Mesothelial cell of epicardium (in vitro differentiated cells): Measurements from ENCODE around the gene ISCU. TPM values are rescaled to one million over a fixed set of nuclear protein-coding genes. Genes with fewer than 3 reads are reported as not detected.

Source experiments
- DNase-seq, 2 experiments: peaks; one replicate each; pipeline ENCODE4 v3.0.0; 2021; ENCODE audit warnings: low spot score in 2 of 2; ENCODE audit not compliant: unreplicated experiment in 2 of 2
- H3K27ac Mint-ChIP-seq: 2 replicates; pipeline ENCODE4 v1.8.0; 2021; ENCODE audit warnings: mixed read lengths
- H3K27me3 Mint-ChIP-seq: 2 replicates; pipeline ENCODE4 v1.8.0; 2021; ENCODE audit warnings: low read depth, mixed read lengths
- H3K36me3 Mint-ChIP-seq: 2 replicates; pipeline ENCODE4 v1.8.0; 2021; ENCODE audit warnings: mixed read lengths
- H3K4me1 Mint-ChIP-seq: 2 replicates; pipeline ENCODE4 v1.8.0; 2021; ENCODE audit warnings: mixed read lengths
- H3K4me3 Mint-ChIP-seq: 2 replicates; pipeline ENCODE4 v1.8.0; 2021; ENCODE audit warnings: mild to moderate bottlenecking, moderate library complexity, mixed read lengths
- H3K9me3 Mint-ChIP-seq: 2 replicates; pipeline ENCODE4 v1.8.0; 2021; ENCODE audit warnings: mixed read lengths
- CTCF ChIP-seq: fragments of 200-600 bp; sonication (generic); IDR thresholded peaks from one replicate; pipeline ENCODE4 v1.5.0; 2021; ENCODE audit warnings: antibody characterized with exemption; ENCODE audit not compliant: unreplicated experiment
- total RNA-seq: library from RNA; stranded (reverse); gene quantifications from 3 replicates; pipeline ENCODE4 v1.2.1, GENCODE V29; 2021

Gene ISCU
- total RNA-seq, 1 donor from 2014 or later, result 64.9 TPM

DNA sequence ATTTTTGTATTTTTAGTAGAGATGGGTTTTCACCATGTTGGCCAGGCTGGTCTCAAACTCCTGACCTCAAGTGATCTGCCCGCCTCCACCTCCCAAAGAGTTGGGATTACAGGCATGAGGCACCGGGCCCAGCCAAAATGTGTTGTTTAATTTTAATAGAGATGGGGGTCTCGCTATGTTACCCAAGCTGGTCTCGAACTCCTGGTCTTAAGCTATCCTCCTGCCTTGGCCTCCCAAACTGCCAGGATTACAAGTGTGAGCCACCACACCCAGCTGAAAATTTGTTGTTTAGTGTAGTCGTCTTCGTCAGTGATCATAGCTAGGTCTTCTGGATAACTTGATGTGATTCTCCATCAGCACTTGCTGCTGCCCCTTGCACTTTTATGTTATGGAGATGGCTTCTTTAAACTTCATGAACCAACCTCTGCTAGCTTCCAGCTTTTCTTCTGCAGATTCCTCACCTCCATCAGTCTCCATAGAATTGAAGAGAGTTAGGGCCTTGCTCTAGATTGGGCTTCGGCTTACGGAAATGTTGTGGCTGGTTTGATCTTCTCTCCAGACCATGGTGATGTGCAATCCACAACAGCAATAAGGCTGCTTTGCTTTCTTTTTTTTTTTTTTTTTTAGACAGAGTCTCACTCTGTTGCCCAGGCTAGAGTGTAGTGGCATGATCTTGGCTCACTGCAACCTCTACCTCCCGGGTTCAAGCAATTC, 13.0 kb downstream of the ISCU start:
- TF ChIP-seq CTCF, result no peak
- H3K4me3 Mint-ChIP-seq, result no peak overlapping the region
- H3K4me1 Mint-ChIP-seq, result peaks cover 16% of the 10 kb centered on the region
- no peaks in the 10 kb centered on the region for H3K36me3 Mint-ChIP-seq
- no peak overlapping the region for H3K27ac Mint-ChIP-seq
- peaks cover 4% of the 10 kb centered on the region for H3K27me3 Mint-ChIP-seq
- H3K9me3 Mint-ChIP-seq, result peaks cover 9% of the 10 kb centered on the region
- no peak for DNase-seq

- Mint-ChIP-seq H3K27me3 (peaks cover 4% of the 10 kb centered on the region), H3K36me3 (no peaks in the 10 kb centered on the region), H3K27ac (no peak overlapping the region), H3K4me1 (peaks cover 20% of the 10 kb centered on the region), H3K4me3 (no peak overlapping the region), H3K9me3 (peaks cover 9% of the 10 kb centered on the region)
- no peak for DNase-seq
- no peak for TF ChIP-seq CTCF
These were observed 14.4 kb downstream of the ISCU start for GRCh38 chr12:108576660-108577234.

GRCh38 chr12:108577458-108577857, 15.1 kb downstream of the ISCU start:
- TF ChIP-seq CTCF, result no peak
- peaks cover 20% of the 10 kb centered on the region for H3K4me1 Mint-ChIP-seq

GRCh38 chr12:108578264-108578663, 15.9 kb downstream of the ISCU start:
- Mint-ChIP-seq H3K27ac (no peak overlapping the region), H3K36me3 (no peaks in the 10 kb centered on the region)
- no peak for TF ChIP-seq CTCF

More at GRCh38 chr12:108577458-108577857, 15.1 kb downstream of the ISCU start:
- no peak for DNase-seq
- no peaks in the 10 kb centered on the region for H3K36me3 Mint-ChIP-seq
- H3K4me3 Mint-ChIP-seq, result no peak overlapping the region
- H3K27ac Mint-ChIP-seq, result no peak overlapping the region
- H3K27me3 Mint-ChIP-seq, result peaks cover 4% of the 10 kb centered on the region
- peaks cover 9% of the 10 kb centered on the region for H3K9me3 Mint-ChIP-seq

GRCh38 chr12:108578813-108579212, 16.4 kb downstream of the ISCU start:
- no peak for TF ChIP-seq CTCF
- Mint-ChIP-seq H3K27ac (peak overlapping the region; percentile 68), H3K27me3 (peaks cover 4% of the 10 kb centered on the region), H3K9me3 (peaks cover 9% of the 10 kb centered on the region), H3K36me3 (no peaks in the 10 kb centered on the region), H3K4me3 (no peak overlapping the region), H3K4me1 (peaks cover 27% of the 10 kb centered on the region)
- DNase-seq, result no peak

More at GRCh38 chr12:108578264-108578663, 15.9 kb downstream of the ISCU start:
- Mint-ChIP-seq H3K4me1 (peaks cover 24% of the 10 kb centered on the region), H3K9me3 (peaks cover 9% of the 10 kb centered on the region), H3K27me3 (peaks cover 4% of the 10 kb centered on the region), H3K4me3 (no peak overlapping the region)
- no peak for DNase-seq
